Skeletal muscle tissue (tissue), 4 donors: ENCODE measurements around the gene SLC5A10. TPM values are rescaled to one million over a fixed set of nuclear protein-coding genes. Genes with fewer than 3 reads are reported as not detected.
"Not testable (repeated sequence)": the region's sequence is repeated elsewhere in the genome, so short reads cannot be mapped to it uniquely, and the experiment has no call there.

Experiments used
- H3K27ac ChIP-seq: one replicate; pipeline ENCODE4 v1.7.0; 2013; ENCODE audit warnings: mild to moderate bottlenecking, low read depth, low read length, inconsistent platforms
- H3K27me3 ChIP-seq, 3 donors: one replicate each; pipeline ENCODE4 v1.7.0; 2013; ENCODE audit warnings: low read length in 3 of 3; ENCODE audit not compliant: control insufficient read depth in 3 of 3, insufficient read depth in 3 of 3
- H3K36me3 ChIP-seq, 3 donors: one replicate each; pipeline ENCODE4 v1.7.0; 2013; ENCODE audit warnings: low read length in 3 of 3; ENCODE audit not compliant: control insufficient read depth in 3 of 3, insufficient read depth in 3 of 3
- H3K4me1 ChIP-seq, 3 donors: one replicate each; pipeline ENCODE4 v1.7.0; 2013; ENCODE audit warnings: low read length in 3 of 3, mild to moderate bottlenecking in 3 of 3; ENCODE audit not compliant: control insufficient read depth in 3 of 3, insufficient read depth in 3 of 3
- H3K4me3 ChIP-seq, 3 donors: one replicate each; pipeline ENCODE4 v1.7.0; 2013; ENCODE audit warnings: low read length in 3 of 3
- H3K9ac ChIP-seq, 3 donors: one replicate each; pipeline ENCODE4 v1.7.0; 2013; ENCODE audit warnings: low read length in 3 of 3, mild to moderate bottlenecking in 3 of 3, moderate library complexity in 2 of 3, low read depth in 1 of 3
- H3K9me3 ChIP-seq, 3 donors: one replicate each; pipeline ENCODE4 v1.7.0; 2013; ENCODE audit warnings: low read length in 3 of 3; ENCODE audit not compliant: control insufficient read depth in 3 of 3
- total RNA-seq: library from RNA; depleted of rRNA; stranded (reverse); fragments of >200 nt; gene quantifications from one replicate; pipeline ENCODE4 v1.2.3, GENCODE V29; 2014
- donor health status: Osteomylitis.

The SLC5A10 gene
- total RNA-seq, 1 donor from 2014 or later, result not detected

- not testable (repeated sequence) for H3K9ac ChIP-seq, H3K9me3 ChIP-seq, H3K4me3 ChIP-seq
These were observed 95.5 kb downstream of the SLC5A10 start for GRCh38 chr17:19047510-19047909.

DNA sequence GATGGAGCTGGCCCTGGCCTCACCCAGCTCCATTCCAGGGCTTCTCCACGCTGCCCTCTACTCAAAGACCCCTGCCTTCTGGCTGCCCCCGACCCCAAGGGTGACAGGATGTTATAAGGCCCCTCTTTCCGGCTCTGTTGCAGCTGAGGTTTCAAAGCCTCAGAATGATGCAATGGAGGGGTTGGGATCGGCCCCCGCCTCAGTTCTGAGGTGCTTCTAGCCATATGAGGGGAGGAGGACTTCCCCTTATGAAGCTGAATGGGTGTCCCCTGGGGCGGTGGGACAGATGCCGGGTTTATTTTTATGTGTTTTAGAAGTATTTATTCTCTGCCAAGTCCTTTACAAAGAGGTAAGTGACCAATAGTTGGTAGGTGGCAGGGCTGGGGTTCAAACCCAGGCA, 96.9 kb downstream of the SLC5A10 start:
- H3K27ac ChIP-seq, H3K9me3 ChIP-seq, H3K4me1 ChIP-seq, H3K4me3 ChIP-seq, H3K9ac ChIP-seq, H3K27me3 ChIP-seq, H3K36me3 ChIP-seq: not testable (repeated sequence)

More at GRCh38 chr17:19047510-19047909, 95.5 kb downstream of the SLC5A10 start:
- H3K27ac ChIP-seq, H3K4me1 ChIP-seq, H3K36me3 ChIP-seq, H3K27me3 ChIP-seq: not testable (repeated sequence)

GRCh38 chr17:19055447-19055846, 103.5 kb downstream of the SLC5A10 start:
- H3K27me3 ChIP-seq, H3K4me1 ChIP-seq, H3K4me3 ChIP-seq, H3K27ac ChIP-seq, H3K9me3 ChIP-seq, H3K36me3 ChIP-seq, H3K9ac ChIP-seq: not testable (repeated sequence)

DNA sequence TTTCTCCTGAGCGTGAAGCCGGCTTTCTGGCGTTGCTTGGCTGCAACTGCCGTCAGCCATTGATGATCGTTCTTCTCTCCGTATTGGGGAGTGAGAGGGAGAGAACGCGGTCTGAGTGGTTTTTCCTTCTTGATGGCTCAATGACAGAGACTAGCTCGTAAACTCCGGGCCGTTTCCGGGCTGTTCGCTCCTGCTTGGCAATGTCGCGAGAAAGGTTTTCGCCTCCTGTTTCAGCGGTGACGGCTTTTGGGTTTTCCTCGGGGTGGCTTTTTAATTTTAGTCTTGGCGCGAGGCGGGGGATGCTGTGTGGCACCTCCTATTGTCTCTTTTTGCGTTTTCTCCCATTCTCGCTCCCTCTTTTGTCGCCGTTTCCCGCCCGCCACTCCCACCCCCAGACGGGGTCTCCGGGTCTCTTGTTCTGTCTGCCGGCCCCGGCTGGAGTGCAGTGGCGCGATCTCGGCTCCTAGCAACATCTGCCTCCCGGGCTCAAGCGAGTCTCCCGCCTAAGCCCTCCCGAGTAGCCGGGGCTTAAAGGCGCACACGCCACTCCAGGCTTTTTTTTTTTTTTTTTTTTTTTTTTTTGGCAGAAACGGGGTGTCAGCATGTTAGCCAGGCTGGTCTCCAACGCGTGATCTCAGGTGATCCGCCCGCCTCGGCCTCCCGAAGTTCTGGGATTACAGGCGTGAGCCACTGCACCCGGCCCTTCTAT, 110.2 kb downstream of the SLC5A10 start:
- H3K9me3 ChIP-seq, H3K4me1 ChIP-seq, H3K27ac ChIP-seq, H3K9ac ChIP-seq, H3K4me3 ChIP-seq, H3K27me3 ChIP-seq, H3K36me3 ChIP-seq: not testable (repeated sequence)

DNA sequence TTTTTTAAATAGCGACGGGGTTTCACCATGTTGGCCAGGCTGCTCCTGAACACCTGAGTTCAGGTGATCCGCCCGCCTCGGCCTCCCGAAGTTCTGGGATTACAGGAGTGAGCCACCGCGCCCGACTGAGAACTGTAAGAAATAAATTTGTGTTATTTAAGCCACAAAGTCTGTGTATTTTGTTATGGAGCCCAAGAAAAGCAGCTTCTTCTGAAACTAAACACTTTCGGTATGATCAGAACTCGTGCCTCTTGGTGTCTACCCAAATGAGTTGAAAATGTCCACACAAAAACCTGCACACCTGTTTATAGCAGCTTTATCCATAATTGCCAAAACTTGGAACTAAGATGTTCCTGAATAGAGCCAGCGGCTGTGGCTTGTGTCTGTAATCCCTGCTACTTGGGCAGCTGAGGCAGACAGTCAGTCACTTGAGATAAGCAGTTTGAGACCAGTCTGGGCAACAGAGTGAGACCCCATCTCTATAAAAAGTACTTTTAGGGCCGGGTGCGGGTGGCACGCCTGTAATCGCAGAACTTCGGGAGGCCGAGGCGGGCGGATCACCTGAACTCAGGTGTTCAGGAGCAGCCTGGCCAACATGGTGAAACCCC, 110.9 kb downstream of the SLC5A10 start:
- not testable (repeated sequence) for H3K9me3 ChIP-seq, H3K27me3 ChIP-seq, H3K4me1 ChIP-seq, H3K4me3 ChIP-seq, H3K9ac ChIP-seq, H3K36me3 ChIP-seq, H3K27ac ChIP-seq

- H3K9ac ChIP-seq, result peak overlapping the region in 1 of 3 donors; percentile 54
- not testable (repeated sequence) for H3K36me3 ChIP-seq, H3K4me3 ChIP-seq, H3K27me3 ChIP-seq, H3K9me3 ChIP-seq, H3K4me1 ChIP-seq, H3K27ac ChIP-seq
These were observed 111.5 kb downstream of the SLC5A10 start for GRCh38 chr17:19063326-19063956.

- H3K9ac ChIP-seq, H3K9me3 ChIP-seq, H3K4me1 ChIP-seq, H3K27me3 ChIP-seq, H3K36me3 ChIP-seq, H3K4me3 ChIP-seq, H3K27ac ChIP-seq: not testable (repeated sequence)
These were observed 112.4 kb downstream of the SLC5A10 start for GRCh38 chr17:19064378-19064777.

DNA sequence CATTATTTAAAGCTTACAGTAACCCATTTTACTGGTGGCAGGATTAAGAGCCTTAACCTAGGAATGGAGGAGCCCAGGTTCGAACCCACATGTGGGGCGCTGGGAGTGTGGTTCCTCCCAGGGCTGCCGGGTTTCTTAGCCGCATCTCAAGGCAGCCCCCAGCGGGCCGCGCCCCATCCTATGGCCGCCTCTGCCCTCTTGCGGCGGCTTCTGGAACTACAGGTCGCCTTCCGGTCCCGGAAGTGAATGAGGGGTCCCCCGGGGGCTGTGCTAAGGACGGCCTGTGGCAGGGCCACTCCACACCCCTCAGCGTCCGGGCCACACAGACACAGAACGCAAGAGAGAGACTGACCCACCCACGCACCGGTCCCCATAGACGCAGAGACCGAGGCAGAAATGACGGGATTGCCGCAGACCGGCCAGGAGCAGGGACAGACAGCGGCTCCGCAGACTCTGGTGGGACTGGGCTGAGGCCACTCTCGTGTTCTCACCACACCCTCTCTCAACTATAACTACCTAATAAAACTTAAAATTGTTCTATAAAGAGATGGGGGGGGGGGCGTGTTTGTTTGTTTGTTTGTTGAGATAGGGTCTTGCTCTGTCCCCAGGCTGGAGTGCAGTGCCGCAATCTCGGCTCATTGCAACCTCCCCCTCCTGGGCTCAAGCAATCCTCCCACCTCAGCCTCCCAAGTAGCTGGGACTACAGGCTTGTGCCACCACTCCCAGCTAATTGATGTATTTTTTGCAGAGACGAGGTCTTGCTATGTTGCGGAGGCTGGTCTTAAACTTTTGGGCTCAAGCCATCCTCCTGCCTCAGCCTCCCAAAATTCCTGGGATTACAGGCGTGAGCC, 118.6 kb downstream of the SLC5A10 start:
- H3K4me1 ChIP-seq, H3K27me3 ChIP-seq: not testable (repeated sequence)

More for the DNA sequence above, 118.6 kb downstream of the SLC5A10 start:
- not testable (repeated sequence) for H3K9ac ChIP-seq, H3K36me3 ChIP-seq, H3K4me3 ChIP-seq, H3K9me3 ChIP-seq, H3K27ac ChIP-seq
